GM12878 (cell line): Measurements from ENCODE around the gene RAB7B. TPM values are rescaled to one million over a fixed set of nuclear protein-coding genes. Genes with fewer than 3 reads are reported as not detected.

Experiments
- CBFB ChIP-seq: IDR thresholded peaks from 2 replicates; pipeline ENCODE4 v1.6.1; 2016; ENCODE audit warnings: antibody characterized with exemption, low read depth
- CHD2 ChIP-seq: IDR thresholded peaks from 2 replicates; pipeline ENCODE4 v1.6.1; 2011; ENCODE audit warnings: low read depth, low read length, improper control_type of control experiment, borderline replicate concordance
- ETV6 ChIP-seq, 2 experiments: fragments of 450-650 bp in 1 of 2; IDR thresholded peaks in 1 of 2; conservative IDR thresholded peaks in 1 of 2; 2 replicates each; pipeline ENCODE4 v1.6.1; 2014; ENCODE audit warnings: antibody characterized with exemption in 1 of 2, borderline replicate concordance in 1 of 2, low read depth in 1 of 2, mild to moderate bottlenecking in 1 of 2, moderate library complexity in 1 of 2
- GATAD2B ChIP-seq: fragments of 450-650 bp; conservative IDR thresholded peaks from 2 replicates; pipeline ENCODE4 v1.6.1; 2017; ENCODE audit warnings: low read depth, mild to moderate bottlenecking, moderate library complexity
- IRF4 ChIP-seq: IDR thresholded peaks from 2 replicates; pipeline ENCODE4 v1.6.1; 2011; ENCODE audit warnings: low read depth, low read length
- JUNB ChIP-seq: IDR thresholded peaks from 2 replicates; pipeline ENCODE4 v1.6.1; 2016; ENCODE audit warnings: antibody characterized with exemption, mild to moderate bottlenecking
- MEF2B ChIP-seq: fragments of 450-650 bp; IDR thresholded peaks from 2 replicates; pipeline ENCODE4 v1.6.1; 2018; ENCODE audit warnings: mild to moderate bottlenecking, moderate library complexity; ENCODE audit not compliant: partially characterized antibody, poor library complexity, severe bottlenecking
- MYC ChIP-seq: IDR thresholded peaks from 2 replicates; pipeline ENCODE4 v1.6.1; 2011; ENCODE audit warnings: mild to moderate bottlenecking, low read length, moderate library complexity, inconsistent platforms; ENCODE audit not compliant: insufficient read depth, insufficient replicate concordance, insufficient read length, severe bottlenecking
- NFYB ChIP-seq: IDR thresholded peaks from 2 replicates; pipeline ENCODE4 v1.6.1; 2011; ENCODE audit warnings: low read depth, mild to moderate bottlenecking, low read length, improper control_type of control experiment, moderate library complexity; ENCODE audit not compliant: insufficient read depth
- NR2F1 ChIP-seq: fragments of 450-650 bp; conservative IDR thresholded peaks from 2 replicates; pipeline ENCODE4 v1.6.1; 2017; ENCODE audit warnings: mild to moderate bottlenecking
- RAD51 ChIP-seq: fragments of 450-650 bp; IDR thresholded peaks from 2 replicates; pipeline ENCODE4 v1.6.1; 2016; ENCODE audit warnings: moderate library complexity, mild to moderate bottlenecking, inconsistent platforms
- RB1 ChIP-seq: fragments of 450-650 bp; formaldehyde crosslinking; IDR thresholded peaks from 2 replicates; pipeline ENCODE4 v1.6.1; 2017; ENCODE audit warnings: mild to moderate bottlenecking, borderline replicate concordance
- SP1 ChIP-seq: IDR thresholded peaks from one replicate; pipeline ENCODE4 v1.6.1; 2011; ENCODE audit warnings: low read depth, low read length
- STAT3 ChIP-seq: IDR thresholded peaks from 2 replicates; pipeline ENCODE4 v1.6.1; 2011; ENCODE audit warnings: low read depth, low read length, improper control_type of control experiment
- WRNIP1 ChIP-seq: IDR thresholded peaks from 2 replicates; pipeline ENCODE4 v1.6.1; 2011; ENCODE audit warnings: low read depth, low read length, improper control_type of control experiment, borderline replicate concordance
- ZNF207 ChIP-seq: fragments of 450-650 bp; IDR thresholded peaks from 2 replicates; pipeline ENCODE4 v1.6.1; 2014; ENCODE audit warnings: antibody characterized with exemption, mild to moderate bottlenecking, borderline replicate concordance
- polyA plus RNA-seq, 11 experiments: library from polyadenylated mRNA; depleted of rRNA in 4 of 11; unstranded in 6 of 11; stranded (reverse) in 5 of 11; fragments of >200 nt; fragmentation: Nextera tagmentation in 4 of 11; fragmentation: Illumina TruSeq in 1 of 11; extraction: Ambion mirVana in 4 of 11; extraction: Trizol in 1 of 11; gene quantifications; 1 replicate in 1 of 11; 2 replicates in 10 of 11; pipeline versions ENCODE4 v1.2.1 to v1.2.3, GENCODE V29; 2011 to 2016; ENCODE audit warnings: inconsistent platforms in 2 of 11, missing spikeins in 2 of 11, low read depth in 1 of 11
- total RNA-seq, 4 experiments: library from RNA; depleted of rRNA in 3 of 4; stranded (reverse); fragments of >200 nt in 3 of 4; fragmentation: Illumina TruSeq in 1 of 4; extraction: Trizol in 1 of 4; gene quantifications; 2 replicates each; pipeline versions ENCODE4 v1.2.1 to v1.2.3, GENCODE V29; 2013 to 2021
- TF ChIP-seq, protein P1 (sequence below): IDR thresholded peaks from 2 replicates; pipeline ENCODE4 v1.6.1; 2012; ENCODE audit warnings: mild to moderate bottlenecking, low read depth, low read length
- TF ChIP-seq, protein P2 (sequence below): fragments of 450-650 bp; IDR thresholded peaks from 2 replicates; pipeline ENCODE4 v1.6.1; 2017; ENCODE audit warnings: mild to moderate bottlenecking, moderate library complexity
- TF ChIP-seq, protein P3 (sequence below): fragments of 450-650 bp; IDR thresholded peaks from 2 replicates; pipeline ENCODE4 v1.6.1; 2014; ENCODE audit warnings: mild to moderate bottlenecking
- TF ChIP-seq, protein P4 (sequence below): fragments of 450-650 bp; IDR thresholded peaks from 2 replicates; pipeline ENCODE4 v1.6.1; 2017; ENCODE audit warnings: mild to moderate bottlenecking, low read depth, inconsistent platforms; ENCODE audit not compliant: poor library complexity, severe bottlenecking

The RAB7B gene
- total and polyA plus RNA-seq, 10 of the 15 experiments (the other 5 are each of a cell fraction or from before 2014, with no cell fraction given) = 0.09 TPM; not detected in 9

DNA sequence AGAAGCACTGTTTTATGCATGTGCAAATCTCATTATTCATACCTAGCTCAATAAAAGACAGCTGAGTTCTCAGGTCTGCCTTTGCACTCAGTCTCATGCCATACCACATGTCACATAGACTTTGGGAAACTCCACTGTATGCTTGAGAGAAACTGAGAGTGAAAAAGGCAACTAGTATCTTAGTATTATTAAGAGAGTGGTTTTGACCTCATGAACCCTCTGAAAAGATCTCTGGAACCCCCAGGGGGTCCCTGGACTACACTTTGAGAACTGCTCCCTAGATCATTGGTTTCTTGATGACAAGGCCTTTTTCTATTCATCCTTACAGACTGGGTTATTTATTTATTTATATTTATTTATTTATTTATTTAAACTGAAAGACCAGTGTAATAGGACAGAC lies 46.1 kb upstream of the RAB7B start (continued):
- TF ChIP-seq, protein P1, sequence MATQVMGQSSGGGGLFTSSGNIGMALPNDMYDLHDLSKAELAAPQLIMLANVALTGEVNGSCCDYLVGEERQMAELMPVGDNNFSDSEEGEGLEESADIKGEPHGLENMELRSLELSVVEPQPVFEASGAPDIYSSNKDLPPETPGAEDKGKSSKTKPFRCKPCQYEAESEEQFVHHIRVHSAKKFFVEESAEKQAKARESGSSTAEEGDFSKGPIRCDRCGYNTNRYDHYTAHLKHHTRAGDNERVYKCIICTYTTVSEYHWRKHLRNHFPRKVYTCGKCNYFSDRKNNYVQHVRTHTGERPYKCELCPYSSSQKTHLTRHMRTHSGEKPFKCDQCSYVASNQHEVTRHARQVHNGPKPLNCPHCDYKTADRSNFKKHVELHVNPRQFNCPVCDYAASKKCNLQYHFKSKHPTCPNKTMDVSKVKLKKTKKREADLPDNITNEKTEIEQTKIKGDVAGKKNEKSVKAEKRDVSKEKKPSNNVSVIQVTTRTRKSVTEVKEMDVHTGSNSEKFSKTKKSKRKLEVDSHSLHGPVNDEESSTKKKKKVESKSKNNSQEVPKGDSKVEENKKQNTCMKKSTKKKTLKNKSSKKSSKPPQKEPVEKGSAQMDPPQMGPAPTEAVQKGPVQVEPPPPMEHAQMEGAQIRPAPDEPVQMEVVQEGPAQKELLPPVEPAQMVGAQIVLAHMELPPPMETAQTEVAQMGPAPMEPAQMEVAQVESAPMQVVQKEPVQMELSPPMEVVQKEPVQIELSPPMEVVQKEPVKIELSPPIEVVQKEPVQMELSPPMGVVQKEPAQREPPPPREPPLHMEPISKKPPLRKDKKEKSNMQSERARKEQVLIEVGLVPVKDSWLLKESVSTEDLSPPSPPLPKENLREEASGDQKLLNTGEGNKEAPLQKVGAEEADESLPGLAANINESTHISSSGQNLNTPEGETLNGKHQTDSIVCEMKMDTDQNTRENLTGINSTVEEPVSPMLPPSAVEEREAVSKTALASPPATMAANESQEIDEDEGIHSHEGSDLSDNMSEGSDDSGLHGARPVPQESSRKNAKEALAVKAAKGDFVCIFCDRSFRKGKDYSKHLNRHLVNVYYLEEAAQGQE = no peak
- no peak for TF ChIP-seq ZNF207
- TF ChIP-seq, protein P2, sequence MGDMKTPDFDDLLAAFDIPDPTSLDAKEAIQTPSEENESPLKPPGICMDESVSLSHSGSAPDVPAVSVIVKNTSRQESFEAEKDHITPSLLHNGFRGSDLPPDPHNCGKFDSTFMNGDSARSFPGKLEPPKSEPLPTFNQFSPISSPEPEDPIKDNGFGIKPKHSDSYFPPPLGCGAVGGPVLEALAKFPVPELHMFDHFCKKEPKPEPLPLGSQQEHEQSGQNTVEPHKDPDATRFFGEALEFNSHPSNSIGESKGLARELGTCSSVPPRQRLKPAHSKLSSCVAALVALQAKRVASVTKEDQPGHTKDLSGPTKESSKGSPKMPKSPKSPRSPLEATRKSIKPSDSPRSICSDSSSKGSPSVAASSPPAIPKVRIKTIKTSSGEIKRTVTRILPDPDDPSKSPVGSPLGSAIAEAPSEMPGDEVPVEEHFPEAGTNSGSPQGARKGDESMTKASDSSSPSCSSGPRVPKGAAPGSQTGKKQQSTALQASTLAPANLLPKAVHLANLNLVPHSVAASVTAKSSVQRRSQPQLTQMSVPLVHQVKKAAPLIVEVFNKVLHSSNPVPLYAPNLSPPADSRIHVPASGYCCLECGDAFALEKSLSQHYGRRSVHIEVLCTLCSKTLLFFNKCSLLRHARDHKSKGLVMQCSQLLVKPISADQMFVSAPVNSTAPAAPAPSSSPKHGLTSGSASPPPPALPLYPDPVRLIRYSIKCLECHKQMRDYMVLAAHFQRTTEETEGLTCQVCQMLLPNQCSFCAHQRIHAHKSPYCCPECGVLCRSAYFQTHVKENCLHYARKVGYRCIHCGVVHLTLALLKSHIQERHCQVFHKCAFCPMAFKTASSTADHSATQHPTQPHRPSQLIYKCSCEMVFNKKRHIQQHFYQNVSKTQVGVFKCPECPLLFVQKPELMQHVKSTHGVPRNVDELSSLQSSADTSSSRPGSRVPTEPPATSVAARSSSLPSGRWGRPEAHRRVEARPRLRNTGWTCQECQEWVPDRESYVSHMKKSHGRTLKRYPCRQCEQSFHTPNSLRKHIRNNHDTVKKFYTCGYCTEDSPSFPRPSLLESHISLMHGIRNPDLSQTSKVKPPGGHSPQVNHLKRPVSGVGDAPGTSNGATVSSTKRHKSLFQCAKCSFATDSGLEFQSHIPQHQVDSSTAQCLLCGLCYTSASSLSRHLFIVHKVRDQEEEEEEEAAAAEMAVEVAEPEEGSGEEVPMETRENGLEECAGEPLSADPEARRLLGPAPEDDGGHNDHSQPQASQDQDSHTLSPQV = no peak
- TF ChIP-seq MYC = no peak
- TF ChIP-seq NFYB = no peak
- no peak for TF ChIP-seq GATAD2B
- TF ChIP-seq, protein P3, sequence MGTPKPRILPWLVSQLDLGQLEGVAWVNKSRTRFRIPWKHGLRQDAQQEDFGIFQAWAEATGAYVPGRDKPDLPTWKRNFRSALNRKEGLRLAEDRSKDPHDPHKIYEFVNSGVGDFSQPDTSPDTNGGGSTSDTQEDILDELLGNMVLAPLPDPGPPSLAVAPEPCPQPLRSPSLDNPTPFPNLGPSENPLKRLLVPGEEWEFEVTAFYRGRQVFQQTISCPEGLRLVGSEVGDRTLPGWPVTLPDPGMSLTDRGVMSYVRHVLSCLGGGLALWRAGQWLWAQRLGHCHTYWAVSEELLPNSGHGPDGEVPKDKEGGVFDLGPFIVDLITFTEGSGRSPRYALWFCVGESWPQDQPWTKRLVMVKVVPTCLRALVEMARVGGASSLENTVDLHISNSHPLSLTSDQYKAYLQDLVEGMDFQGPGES = no peak
- TF ChIP-seq, protein P4, sequence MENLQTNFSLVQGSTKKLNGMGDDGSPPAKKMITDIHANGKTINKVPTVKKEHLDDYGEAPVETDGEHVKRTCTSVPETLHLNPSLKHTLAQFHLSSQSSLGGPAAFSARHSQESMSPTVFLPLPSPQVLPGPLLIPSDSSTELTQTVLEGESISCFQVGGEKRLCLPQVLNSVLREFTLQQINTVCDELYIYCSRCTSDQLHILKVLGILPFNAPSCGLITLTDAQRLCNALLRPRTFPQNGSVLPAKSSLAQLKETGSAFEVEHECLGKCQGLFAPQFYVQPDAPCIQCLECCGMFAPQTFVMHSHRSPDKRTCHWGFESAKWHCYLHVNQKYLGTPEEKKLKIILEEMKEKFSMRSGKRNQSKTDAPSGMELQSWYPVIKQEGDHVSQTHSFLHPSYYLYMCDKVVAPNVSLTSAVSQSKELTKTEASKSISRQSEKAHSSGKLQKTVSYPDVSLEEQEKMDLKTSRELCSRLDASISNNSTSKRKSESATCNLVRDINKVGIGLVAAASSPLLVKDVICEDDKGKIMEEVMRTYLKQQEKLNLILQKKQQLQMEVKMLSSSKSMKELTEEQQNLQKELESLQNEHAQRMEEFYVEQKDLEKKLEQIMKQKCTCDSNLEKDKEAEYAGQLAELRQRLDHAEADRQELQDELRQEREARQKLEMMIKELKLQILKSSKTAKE = peak; percentile 94
- TF ChIP-seq RAD51 = peak; percentile 61; the same call in 1 of the 2 replicates
- peak; percentile 92 for TF ChIP-seq NR2F1
- TF ChIP-seq ETV6 (conservative IDR thresholded peaks at IDR 0.05 in 1 of 2, IDR thresholded peaks at IDR 0.05 in 1 of 2; ENCODE audit: borderline replicate concordance in 1 of 2, low read depth in 1 of 2) = peak in 1 of 2 experiments; percentile 78; a peak in 1 of 4 replicates
- TF ChIP-seq STAT3 = 0 out of 2 replicates have a peak, but pooled peaks have one; percentile 84
- TF ChIP-seq MEF2B = peak; percentile 83
- TF ChIP-seq JUNB = peak; percentile 82
- peak; percentile 43 for TF ChIP-seq SP1
- TF ChIP-seq CBFB = peak; percentile 70; the same call in 1 of the 2 replicates
- TF ChIP-seq RB1 = no peak
- peak; percentile 61; the same call in 1 of the 2 replicates for TF ChIP-seq IRF4
- no peak for TF ChIP-seq CHD2
- no peak for TF ChIP-seq WRNIP1
